Prostate gland (tissue), 2 donors: Measurements from ENCODE around the gene PRKRIP1. TPM values are rescaled to one million over a fixed set of nuclear protein-coding genes. Genes with fewer than 3 reads are reported as not detected.

Source experiments
- DNase-seq: peaks from one replicate; pipeline ENCODE4 v3.0.0-alpha.2; 2019; ENCODE audit warnings: low spot score
- H3K27ac ChIP-seq, 2 donors: fragments of 200-600 bp; sonication (generic); 2 replicates each; pipeline ENCODE4 v1.5.1; 2017 to 2019
- H3K27me3 ChIP-seq: fragments of 200-600 bp; sonication (generic); replicated peaks from 2 replicates; pipeline ENCODE4 v1.5.1; 2019; ENCODE audit not compliant: insufficient read depth
- H3K36me3 ChIP-seq, 2 donors: fragments of 200-600 bp; sonication (generic); 1 replicate in 1 of 2; 2 replicates in 1 of 2; pipeline versions ENCODE4 v1.5.1 to v1.8.1; 2017 to 2019
- H3K4me1 ChIP-seq: fragments of 200-600 bp; sonication (generic); replicated peaks from 2 replicates; pipeline ENCODE4 v1.5.1; 2019
- H3K4me3 ChIP-seq, 2 donors: fragments of 200-600 bp; sonication (generic); 2 replicates each; pipeline ENCODE4 v1.5.1; 2017 to 2019
- H3K9me3 ChIP-seq: fragments of 200-600 bp; sonication (generic); 2 replicates; pipeline ENCODE4 v1.5.1; 2017
- POLR2A ChIP-seq: fragments of 450-650 bp; IDR thresholded peaks from one replicate; pipeline ENCODE4 v1.6.1; 2016; ENCODE audit warnings: antibody characterized with exemption, mild to moderate bottlenecking
- POLR2AphosphoS5 ChIP-seq: sonication (generic); formaldehyde crosslinking; IDR thresholded peaks from one replicate; pipeline ENCODE4 v1.6.1; 2017; ENCODE audit warnings: antibody characterized with exemption
- WGBS: methylation state at CpG from one replicate; pipeline ENCODE4 v1.1.5; 2018; 5-methylcytosine and 5-hydroxymethylcytosine counted together
- intact Hi-C: fragments of 100-400 bp; cut with DNase I; formaldehyde crosslinking; loops from one replicate; pipeline ENCODE4 v1.14.2; 2022
- total RNA-seq, 2 donors: library from RNA; depleted of rRNA; stranded (reverse); fragments of >200 nt; gene quantifications; one replicate each; pipeline ENCODE4 v1.1.0, GENCODE V29; 2016
- TF ChIP-seq, protein P1 (sequence below), 4 experiments: fragments of 200-600 bp in 2 of 4; fragments of 450-650 bp in 2 of 4; sonication (generic) in 2 of 4; IDR thresholded peaks; 1 replicate in 3 of 4; 2 replicates in 1 of 4; pipeline ENCODE4 v1.5.1; 2016 to 2019; ENCODE audit warnings: antibody characterized with exemption in 4 of 4, mild to moderate bottlenecking in 2 of 4, moderate library complexity in 2 of 4

The PRKRIP1 gene
- total RNA-seq, 2 donors from 2014 or later = 31.6 to 50.1 TPM

DNA sequence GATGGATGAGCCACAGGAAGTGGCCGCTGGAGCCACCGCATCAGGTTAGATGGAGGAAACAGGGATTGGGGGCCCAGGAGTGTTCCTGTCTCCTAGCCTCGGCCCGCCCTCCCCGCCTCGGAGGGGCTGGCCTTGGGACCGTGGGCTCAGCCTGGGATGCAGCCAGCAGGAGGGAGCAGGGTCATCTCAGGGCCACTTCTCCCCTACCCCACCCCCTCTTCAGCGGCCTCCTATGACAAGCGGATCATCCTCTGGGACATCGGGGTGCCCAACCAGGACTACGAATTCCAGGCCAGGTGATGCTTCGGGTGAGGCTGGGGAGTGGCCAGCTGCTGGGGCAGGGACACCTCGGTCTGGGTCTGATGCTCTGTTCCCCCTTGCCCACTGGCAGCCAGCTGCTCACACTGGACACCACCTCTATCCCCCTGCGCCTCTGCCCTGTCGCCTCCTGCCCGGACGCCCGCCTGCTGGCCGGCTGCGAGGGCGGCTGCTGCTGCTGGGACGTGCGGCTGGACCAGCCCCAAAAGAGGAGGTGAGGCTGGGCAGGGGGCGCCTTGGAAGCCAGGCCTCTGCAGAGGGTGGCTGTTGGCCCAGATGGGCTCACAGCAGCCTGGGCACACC lies 73.3 kb downstream of the PRKRIP1 start:
- TF ChIP-seq, protein P1, sequence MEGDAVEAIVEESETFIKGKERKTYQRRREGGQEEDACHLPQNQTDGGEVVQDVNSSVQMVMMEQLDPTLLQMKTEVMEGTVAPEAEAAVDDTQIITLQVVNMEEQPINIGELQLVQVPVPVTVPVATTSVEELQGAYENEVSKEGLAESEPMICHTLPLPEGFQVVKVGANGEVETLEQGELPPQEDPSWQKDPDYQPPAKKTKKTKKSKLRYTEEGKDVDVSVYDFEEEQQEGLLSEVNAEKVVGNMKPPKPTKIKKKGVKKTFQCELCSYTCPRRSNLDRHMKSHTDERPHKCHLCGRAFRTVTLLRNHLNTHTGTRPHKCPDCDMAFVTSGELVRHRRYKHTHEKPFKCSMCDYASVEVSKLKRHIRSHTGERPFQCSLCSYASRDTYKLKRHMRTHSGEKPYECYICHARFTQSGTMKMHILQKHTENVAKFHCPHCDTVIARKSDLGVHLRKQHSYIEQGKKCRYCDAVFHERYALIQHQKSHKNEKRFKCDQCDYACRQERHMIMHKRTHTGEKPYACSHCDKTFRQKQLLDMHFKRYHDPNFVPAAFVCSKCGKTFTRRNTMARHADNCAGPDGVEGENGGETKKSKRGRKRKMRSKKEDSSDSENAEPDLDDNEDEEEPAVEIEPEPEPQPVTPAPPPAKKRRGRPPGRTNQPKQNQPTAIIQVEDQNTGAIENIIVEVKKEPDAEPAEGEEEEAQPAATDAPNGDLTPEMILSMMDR (IDR thresholded peaks at IDR 0.05) = no peak
- TF ChIP-seq POLR2AphosphoS5 = no peak
- no peak for TF ChIP-seq POLR2A
- WGBS = 93% methylated on average over 24 of the region's 24 CpGs

GRCh38 chr7:102469972-102470825 lies 74.0 kb downstream of the PRKRIP1 start:
- no peak for DNase-seq
- TF ChIP-seq, protein P1 (IDR thresholded peaks at IDR 0.05) = no peak
- TF ChIP-seq POLR2A (no peak), POLR2AphosphoS5 (no peak)
- Histone ChIP-seq H3K36me3 (no peaks in the 10 kb centered on the region), H3K4me1 (peaks cover 5% of the 10 kb centered on the region), H3K9me3 (no peaks in the 10 kb centered on the region), H3K27ac (no peak overlapping the region), H3K4me3 (no peak overlapping the region), H3K27me3 (no peaks in the 10 kb centered on the region)
- intact Hi-C loops = no loop called here
- WGBS = 84% methylated on average over 20 of the region's 20 CpGs

More for the DNA sequence above, 73.3 kb downstream of the PRKRIP1 start:
- H3K9me3 ChIP-seq = no peaks in the 10 kb centered on the region
- H3K4me3 ChIP-seq = no peak overlapping the region
- peaks cover 5% of the 10 kb centered on the region for H3K4me1 ChIP-seq
- intact Hi-C loops = no loop called here
- H3K27ac ChIP-seq = no peak overlapping the region
- H3K27me3 ChIP-seq = no peaks in the 10 kb centered on the region
- DNase-seq = no peak
- H3K36me3 ChIP-seq = no peaks in the 10 kb centered on the region

DNA sequence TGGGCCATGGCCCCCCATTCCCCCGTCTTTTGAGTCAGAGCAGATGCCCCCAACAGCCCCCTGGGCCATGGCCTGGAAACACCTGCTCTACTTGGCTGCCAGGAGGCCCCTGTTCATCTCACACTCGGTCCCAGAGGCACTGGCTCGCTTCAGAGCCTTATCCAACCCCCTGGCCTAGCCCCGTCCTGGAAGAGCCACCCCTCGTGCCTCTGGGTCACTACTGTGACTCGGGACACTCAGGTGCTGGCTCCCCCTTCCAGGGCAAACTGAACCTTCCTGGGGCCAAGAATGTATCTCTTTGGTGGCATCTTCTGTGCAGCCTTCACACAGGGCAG lies 75.6 kb downstream of the PRKRIP1 start:
- no peaks in the 10 kb centered on the region for H3K9me3 ChIP-seq
- H3K27ac ChIP-seq = no peak overlapping the region
- intact Hi-C loops = no loop called here
- no peaks in the 10 kb centered on the region for H3K27me3 ChIP-seq
- H3K36me3 ChIP-seq = no peaks in the 10 kb centered on the region
- WGBS = 78% methylated on average over 6 of the region's 6 CpGs
- DNase-seq = no peak
- no peak overlapping the region for H3K4me3 ChIP-seq
- TF ChIP-seq, protein P1 (IDR thresholded peaks at IDR 0.05) = no peak
- no peak for TF ChIP-seq POLR2A
- no peak for TF ChIP-seq POLR2AphosphoS5
- H3K4me1 ChIP-seq = no peaks in the 10 kb centered on the region

DNA sequence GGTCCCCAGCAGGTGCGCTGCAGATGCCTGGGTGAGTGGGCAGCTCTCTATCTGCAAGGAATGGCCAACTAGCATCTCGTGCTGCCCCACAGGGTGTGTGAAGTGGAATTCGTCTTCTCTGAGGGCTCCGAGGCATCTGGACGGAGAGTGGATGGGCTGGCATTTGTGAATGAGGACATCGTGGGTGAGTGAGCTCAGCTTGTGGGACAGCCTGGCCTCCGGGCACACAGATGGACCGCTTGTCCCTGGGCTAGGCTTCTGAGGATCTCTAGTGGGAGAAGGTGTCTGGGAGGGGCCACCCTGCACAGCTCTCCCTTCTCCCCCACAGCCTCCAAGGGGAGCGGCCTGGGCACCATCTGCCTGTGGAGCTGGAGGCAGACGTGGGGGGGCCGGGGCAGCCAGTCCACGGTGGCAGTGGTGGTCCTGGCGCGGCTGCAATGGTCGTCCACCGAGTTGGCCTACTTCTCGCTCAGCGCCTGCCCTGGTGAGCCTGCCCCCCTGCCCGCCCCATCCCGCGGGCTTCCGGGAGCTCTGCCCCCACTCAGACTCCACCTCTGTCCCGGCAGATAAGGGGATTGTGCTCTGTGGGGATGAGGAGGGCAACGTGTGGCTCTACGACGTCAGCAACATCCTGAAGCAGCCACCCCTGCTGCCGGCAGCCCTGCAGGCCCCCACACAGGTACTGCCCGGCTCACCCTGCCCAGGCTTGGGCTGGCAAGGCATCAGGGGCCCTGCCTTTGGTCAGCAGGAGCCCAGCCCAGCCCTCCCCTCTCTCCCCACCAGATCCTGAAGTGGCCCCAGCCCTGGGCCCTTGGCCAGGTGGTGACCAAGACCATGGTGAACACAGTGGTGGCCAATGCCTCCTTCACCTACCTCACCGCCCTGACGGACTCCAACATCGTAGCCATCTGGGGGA lies 76.2 kb downstream of the PRKRIP1 start:
- Histone ChIP-seq H3K4me3 (no peak overlapping the region), H3K36me3 (no peaks in the 10 kb centered on the region), H3K9me3 (no peaks in the 10 kb centered on the region), H3K27me3 (no peaks in the 10 kb centered on the region), H3K27ac (no peak overlapping the region), H3K4me1 (no peaks in the 10 kb centered on the region)
- 65% methylated on average over 30 of the region's 31 CpGs for WGBS
- intact Hi-C loops = no loop called here
- no peak for DNase-seq
- no peak for TF ChIP-seq POLR2A
- TF ChIP-seq, protein P1 (IDR thresholded peaks at IDR 0.05) = no peak
- no peak for TF ChIP-seq POLR2AphosphoS5
